COLO668 (cell line): ENCODE measurements around the gene ABHD15.
A peak's percentile ranks its signal among the peaks of the same experiment; 100 is the strongest.

Experiments
- DNase-seq: peaks from one replicate; lab custom pipeline; 2025; ENCODE audit not compliant: unreplicated experiment; lab: John Stamatoyannopoulos, UW

ABHD15 gene

DNA sequence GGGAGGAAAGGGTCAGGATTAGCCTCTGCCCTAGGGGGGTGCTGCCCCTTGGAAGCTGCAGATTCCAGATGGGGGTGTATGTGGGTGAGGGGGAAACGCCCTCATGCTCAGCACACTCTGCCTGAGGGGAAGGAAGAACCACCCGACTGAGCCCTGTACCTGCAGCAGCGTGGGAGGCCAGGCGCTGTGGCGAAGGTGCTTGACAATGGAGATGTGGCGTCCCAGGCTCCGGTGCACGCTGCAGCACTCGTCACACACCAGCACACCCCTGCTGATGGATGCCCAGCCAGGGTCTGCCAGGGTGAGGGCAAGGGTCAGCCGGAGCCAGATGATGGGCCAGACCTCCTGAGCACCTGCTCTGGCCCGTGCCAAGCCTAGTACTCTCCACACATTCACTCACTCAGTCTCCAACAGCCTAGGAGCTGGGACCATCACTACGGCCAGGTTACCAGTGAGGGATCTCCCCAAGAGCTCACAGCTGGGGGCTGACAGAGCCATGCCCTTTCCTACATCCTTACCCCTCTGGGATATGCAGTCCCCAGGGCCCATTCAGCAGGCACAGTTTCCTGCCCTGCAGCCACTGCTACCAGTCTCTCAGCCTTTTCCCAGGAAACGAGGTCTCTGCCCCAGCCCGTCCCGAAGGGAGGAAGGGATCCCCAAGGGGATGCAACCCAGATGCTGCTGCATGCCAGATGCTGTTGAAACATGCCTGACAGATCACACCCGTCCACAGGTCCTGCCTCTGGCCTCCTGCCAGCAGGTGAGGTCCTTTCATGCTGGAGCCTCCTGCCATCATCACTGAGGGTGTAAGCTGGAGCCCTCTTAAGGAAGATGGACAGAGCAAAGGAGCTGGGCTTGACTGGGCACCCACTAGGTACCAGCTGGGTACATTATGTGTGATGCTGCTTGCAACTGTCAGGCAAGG lies 16.7 kb upstream of the ABHD15 start:
- peak; percentile 36 for DNase-seq

DNA sequence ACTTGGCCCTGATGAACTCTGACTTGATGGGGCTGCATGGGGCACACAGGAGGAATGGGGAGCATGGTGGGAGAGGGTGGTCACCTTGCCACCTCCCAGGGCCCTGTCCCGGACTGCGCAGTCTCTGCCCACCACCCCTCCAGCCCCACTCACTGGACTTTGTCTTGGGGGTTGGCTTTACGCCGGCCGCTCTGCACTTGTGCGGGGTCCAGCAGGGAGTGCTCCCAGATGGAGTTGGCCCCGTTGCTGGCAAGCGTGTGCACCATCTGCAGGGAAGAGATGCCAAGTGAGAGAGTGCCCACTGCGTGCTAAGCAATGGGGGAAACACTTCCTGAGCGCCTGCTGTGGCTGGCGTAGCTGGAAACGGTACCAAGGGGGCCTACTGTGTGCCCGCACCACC lies 15.9 kb upstream of the ABHD15 start:
- DNase-seq = no peak

DNA sequence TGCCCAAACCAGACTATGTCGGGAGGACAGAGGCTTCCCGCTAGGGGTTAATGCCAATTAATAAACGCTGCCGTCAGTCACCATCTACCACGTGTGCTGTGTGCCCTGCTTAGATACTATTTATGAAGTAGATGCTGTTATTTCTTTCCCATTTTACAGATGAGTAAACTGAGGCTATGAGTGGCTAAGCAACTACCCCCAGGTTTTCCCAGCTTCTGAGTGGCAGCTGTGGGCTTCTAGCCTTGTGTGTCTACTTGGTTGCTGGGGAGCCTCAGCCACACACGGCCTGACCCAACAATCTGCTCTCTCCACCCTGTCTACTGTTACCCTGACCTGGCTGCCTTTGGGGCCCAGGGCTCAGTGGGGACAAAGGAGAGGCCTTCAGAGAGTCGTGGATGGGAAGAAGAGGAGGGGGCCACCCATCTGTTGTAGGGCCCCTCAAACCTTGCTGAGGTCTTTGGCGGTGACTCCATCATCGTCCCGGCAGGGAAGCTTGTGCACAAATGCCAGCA lies 15.5 kb upstream of the ABHD15 start:
- DNase-seq = no peak

DNA sequence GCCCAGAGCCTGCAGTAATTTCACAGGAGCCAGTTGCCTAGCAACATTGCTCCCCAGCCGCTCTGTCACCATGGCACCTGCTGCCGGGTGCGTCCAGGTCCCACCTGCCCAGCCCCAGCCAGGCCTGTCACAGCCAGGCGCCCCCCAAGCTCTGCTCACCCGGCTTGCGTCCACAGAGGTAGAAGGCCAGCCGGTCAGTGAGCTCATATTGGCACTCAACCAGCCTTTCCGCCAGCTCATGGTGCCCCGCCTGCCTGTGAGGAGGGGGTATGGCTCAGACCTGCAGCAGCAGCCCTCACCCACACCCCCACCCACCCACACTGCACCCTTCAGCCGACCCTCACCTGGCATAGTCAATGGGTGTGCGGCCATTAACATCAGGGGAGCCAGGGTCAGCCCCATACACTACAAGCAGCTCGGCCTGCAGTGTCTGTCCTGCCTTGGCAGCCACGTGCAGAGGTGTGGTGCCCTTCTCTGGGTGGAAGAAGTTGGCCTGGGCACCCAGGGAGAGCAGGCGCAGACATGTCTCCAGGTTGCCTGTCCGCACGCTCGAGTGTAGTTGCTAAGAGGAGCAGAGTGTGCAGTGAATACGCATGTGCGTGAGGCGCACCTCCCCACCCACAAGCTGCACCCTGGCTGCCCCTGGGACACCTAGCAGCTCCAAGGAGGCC lies 14.9 kb upstream of the ABHD15 start:
- DNase-seq = peak; percentile 31

DNA sequence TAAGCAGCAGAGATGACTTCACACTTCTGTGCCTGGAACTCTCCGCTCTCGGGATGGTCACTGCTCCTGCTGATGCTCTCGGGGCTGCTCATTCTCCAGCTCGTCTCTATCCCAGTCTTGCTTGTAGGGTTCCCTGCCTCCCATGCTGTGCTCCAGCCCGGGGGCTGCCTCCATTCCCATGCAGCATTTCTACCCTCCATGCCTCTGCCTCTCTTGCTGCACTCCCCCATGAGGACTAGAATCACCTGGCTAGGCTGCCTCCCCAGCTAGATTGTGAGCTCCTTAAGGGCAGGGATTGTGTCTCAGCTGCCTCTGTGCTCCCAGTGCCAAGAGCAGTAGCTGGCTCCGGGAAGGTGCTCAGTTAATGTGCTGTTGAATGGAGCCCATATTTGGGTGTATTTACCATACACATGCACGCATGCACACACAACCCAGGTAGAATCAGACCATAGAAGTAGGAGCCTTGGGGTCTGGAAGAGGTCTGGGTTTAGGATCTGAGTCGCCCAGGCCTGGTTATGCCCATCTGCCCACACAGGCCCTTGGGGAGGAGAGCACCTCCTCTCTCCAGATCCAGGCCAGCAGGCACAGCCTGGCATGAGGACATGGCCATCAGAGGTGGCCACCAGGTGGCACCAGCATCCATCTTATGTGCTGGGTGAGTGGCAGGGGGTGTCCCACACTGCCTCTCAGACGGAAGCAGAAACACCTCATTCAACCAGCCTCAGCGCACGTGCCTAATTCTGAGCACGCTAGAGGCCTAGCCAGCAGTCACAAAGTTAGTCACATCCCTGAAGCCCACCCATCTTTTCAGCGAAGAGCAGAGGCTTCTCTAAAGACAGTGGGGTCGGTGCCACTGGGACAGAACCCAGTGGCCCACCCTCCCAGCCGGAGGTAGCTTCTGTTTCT lies 13.3 kb upstream of the ABHD15 start:
- peak; percentile 76 for DNase-seq

DNA sequence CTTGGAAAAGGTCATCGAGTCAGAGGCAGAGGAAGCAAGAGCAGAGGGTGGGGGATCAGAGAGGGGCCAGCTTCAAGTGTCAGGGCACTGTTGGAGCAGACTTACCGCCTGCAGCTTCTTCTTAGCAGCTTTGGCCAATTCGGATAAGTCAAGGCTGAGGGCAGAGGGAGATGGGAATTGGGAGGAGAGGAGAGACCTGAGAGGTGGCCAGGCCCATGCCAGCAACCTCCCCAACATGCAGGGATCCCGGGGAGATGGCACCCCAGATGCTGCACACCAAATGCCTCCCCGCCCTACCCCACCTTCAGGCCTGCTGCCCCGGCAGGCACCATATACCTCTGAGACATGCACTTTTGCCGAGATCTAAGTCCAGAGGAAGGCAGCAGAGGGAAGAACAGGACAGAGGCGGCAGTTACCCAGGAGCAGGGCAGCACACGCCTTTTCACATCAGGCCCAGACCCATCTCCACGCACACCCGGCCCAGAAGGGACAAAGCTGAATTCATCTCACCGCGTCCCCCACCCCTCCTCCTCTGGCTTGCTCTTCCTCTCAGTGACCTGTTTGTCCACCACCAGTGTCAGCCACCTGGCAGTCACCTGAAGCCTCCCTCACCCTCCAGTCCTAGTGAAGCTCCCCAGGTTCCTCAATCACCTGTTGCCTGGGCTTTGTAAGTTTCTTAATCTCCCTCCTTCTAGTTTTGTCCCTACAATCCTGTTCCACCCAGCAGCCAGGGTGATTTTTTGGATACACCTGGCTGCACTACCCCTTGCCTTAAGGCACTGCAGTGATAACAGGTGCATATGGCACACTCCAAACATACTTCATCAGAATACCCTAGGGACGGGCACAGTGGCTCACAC lies 12.0 kb upstream of the ABHD15 start:
- DNase-seq = no peak

DNA sequence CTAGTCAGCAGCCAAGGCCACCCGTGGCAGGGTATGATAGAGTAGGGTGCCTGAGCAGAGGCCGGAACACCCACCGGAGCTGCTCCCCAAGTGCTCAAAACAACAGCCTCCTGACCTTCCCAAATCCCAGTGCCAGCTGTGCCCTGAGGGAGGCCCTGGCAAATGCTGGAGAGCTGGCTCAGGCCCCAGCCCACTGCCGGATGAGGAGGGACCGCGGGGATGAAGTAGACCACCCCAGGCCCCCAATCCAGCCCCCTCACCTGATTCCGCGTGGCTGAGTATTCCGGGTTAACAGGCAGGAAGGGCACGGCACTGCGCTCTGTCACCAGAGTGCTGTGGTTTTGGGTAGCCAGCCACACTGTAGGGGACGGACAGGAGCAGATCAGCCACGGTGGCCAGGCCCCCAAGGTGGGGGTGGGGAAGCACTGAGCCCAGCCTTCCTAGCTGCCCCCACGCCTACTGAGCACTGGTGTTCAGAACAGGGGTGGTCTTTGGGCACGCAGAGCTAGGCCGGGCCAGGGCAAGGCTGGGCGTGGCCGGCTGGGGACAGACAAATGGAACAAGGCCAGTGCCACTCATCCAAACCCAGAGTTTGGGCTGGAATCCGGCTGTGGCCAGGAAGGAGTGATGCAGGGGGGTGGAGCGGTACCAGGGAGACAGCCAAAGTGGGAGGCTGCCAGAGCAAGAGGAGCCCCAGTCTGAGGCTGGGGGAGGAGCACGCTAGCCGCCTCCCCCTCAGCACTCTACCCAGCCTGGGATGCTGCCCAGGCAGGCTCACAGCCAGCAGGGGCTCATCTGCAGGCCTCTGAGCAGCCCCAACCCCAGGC lies 10.8 kb upstream of the ABHD15 start:
- DNase-seq = no peak

DNA sequence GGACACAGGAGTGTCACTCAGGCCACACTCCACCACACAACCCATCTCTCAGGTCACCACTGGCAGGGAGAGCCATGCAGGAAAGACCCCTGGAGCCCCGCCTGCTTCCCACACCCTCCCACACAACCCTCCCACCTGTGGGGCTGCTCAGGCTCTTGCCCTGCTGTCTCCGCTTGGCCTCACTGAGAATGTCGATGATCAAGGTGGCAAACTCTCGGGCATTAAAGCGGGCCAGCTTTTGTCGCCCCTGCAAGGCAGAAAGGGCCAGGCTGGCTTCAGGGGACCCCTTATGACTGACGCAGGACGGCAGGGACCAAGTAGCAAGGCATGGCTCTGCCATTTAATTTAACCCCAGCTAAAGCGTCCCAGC lies 10.1 kb upstream of the ABHD15 start:
- no peak for DNase-seq

DNA sequence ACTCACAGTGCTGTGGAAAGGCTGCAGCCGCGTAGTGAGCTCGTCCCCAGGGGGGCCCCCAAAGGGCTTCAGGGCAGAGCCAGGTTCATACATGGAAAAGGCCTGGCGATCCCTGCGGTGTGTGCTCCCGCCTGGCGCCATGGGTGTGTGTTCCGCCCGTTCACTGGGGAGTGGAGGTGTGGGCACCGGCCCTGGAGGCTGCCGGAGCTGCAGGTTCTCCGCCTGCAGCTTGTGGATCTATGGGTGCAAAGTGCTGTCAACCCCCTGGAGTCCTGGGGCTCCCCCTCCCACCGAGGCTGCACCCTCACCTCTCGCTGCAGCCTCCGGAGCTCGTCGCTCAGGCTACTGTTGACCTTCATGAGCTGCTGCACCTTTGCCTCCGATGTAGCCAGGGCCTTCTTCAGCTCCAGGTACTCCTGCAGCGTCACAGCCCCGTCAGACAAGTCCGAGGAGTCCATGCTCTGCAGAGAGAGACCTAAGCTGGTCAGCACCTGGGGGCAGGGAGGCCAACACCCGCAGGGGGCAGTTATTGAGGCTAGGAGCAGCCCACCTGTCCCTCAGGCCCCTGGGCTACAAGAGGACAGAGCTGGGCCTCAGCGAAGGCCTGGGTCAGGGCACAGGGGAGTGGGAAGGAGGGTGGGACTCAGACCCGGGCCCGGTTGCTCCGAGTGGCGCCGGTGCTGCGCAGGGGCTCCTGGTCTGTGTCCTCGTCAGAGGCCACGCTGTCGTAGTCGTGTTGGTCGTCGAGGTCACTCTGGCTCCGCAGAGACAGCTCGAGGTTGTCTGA lies 9.6 kb upstream of the ABHD15 start:
- DNase-seq = no peak

DNA sequence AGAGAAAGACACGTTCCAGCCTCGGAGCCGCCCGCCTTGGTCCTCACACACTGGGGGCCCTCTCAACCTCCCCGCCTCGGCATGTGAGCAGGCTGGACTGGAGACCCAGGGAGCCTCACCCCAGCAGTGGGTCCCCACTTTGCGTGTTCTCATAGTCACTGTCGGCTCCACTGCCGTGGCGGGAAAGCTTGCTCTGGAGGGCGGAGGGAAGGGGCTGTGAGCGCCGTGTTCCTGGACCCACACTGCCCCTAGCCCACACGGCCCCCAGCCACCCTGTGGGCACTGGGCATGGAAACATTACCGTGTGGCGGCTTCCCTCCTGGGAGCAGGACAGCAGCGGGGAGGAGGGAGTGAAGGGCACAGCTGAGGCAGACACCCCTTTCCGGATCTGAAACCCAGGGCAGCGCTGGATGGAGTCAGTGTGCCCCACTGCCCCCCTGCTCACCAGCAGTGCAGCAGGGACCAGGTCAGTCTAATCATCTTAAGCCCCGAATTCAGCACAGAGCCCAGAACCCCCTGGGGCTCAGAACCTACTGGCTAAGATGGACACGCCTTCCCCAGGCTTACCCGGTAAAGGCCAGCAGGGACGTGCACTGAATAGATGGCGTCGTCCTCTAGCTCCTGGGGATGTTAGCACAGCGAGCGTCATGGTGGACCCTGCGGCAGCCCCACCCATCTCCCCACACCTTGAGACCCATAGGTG lies 8.8 kb upstream of the ABHD15 start:
- DNase-seq = no peak

DNA sequence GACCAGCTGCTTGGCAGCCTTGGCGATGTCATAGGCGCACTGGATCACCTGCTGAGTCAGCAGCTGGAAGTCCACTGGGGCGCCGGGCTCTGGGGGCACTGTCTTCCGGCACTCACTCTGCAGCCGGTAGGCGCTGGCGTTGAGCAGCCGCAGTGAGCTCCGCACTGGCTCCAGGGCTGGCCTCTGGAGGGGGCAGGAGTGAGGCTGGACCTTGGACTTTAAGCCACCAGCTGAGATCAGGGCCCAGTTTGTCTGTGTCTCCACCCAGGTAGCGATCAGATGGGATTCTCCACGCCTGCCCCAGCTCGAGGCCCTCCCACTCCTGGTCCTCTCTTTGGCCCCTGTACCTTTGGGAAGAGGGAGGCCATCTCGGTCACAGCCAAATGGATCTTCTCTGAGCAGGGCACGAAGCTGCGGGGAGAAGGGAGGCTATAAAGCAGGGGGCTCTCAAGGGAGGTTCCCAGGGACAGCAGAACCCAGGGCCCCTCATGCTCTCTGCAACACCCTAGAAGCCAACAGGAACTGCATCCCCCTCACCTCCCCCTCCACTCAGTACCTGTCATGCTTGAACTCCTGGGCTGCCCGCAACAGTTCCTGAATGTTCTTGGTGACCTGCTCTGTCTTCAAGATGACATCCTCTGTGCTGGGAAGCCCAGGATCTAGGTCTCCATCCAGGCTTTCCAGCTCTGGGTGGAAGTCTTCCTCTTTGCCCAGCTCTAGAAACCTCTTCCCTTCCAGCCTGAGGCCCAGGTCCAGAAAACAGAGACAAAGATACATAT lies 8.1 kb upstream of the ABHD15 start:
- peak; percentile 42 for DNase-seq

DNA sequence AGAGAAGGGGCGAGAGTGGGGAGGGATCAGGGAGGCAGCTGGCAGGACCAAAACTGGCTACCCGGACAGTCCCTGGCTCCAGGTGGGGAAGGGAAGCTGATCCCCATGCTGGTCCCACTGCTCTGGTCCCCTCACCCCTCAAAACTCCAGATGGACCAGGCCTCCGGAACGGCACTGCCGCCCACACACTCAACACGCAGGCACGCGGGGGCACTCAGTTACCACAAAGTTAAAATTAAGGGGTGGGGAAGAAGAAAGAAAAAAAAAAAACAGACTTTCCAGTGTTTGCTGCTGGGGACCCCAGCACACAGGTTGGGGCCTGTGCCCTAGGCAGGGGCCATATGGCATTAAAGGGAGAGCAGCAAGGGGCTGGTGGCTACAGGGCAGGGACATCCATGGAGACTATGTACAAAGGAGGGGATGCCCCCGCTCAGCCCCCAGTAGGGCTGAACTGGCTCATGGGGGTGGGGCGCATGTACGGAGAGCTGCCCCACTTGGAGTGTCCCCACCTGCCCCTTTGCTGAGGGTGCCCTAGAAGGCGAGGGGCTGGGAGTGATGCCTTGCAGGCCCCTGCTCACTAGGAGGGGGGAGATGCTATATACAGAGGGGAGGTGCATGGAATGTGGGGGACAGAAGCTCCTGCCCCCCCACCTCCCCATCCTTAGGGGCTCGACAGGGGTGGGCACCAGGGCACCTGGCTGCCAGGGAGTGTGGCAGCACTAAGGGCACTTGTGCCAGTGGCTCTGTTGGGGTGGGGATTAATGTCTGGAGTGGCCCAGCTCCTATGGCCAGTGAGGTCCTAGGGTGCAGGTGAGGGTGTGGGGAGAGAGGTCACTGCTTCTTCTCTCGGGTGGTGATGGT lies 7.3 kb upstream of the ABHD15 start:
- no peak for DNase-seq

DNA sequence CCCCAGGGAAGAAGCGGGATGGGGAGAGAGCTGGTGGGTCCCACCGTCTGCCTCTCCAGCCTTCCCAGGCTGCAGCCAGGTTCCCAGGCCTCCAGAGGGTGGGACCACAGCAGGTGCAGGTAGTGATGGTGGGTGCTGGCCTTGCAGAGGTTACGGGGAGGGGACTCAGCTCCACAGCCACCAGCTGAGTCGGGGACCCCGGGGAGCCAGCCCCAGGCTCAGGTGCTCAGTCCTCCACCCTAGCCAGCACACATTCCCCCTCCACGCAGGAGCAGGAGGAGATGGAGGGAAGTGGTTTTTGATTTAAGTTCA lies 6.7 kb upstream of the ABHD15 start:
- DNase-seq = no peak

DNA sequence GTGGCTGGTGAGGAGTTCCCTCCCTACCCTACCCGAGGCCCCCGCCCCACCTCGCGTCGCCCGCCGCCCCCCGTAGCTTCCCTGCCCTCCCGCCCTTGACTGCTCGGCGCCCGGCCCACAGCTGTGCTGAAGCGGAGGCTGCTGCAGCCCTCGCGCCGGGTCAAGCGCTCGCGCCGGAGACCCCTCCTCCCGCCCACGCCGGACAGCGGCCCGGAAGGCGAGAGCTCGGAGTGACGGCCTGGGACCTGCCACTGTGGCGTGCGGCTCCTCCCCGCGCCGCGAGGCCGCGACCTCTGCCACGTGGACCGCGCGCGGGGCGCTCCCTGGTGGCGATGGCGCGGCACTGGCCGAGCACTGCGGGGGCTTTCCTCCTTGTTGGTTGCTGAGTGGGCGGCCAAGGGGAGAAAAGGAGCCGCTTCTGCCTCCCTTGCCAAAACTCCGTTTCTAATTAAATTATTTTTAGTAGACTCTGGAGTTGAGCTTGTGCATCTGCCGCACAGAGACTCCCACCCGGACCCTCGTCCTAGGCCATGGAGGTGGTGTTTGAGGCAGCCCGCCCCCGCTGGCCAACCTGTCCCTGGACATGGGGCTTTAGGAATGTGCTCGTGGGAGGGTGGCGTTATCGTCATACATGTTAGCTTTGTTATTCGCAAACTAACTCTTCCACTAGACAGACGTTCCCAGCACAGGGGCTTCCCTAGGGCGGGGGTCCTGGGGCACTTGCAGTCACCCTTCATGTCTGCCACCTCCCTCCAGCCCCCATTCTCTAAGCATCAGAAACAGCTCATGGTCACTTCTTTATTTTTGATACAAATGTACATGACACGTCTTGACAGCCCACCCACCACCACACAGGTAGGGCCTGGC lies 6.1 kb upstream of the ABHD15 start:
- no peak for DNase-seq

DNA sequence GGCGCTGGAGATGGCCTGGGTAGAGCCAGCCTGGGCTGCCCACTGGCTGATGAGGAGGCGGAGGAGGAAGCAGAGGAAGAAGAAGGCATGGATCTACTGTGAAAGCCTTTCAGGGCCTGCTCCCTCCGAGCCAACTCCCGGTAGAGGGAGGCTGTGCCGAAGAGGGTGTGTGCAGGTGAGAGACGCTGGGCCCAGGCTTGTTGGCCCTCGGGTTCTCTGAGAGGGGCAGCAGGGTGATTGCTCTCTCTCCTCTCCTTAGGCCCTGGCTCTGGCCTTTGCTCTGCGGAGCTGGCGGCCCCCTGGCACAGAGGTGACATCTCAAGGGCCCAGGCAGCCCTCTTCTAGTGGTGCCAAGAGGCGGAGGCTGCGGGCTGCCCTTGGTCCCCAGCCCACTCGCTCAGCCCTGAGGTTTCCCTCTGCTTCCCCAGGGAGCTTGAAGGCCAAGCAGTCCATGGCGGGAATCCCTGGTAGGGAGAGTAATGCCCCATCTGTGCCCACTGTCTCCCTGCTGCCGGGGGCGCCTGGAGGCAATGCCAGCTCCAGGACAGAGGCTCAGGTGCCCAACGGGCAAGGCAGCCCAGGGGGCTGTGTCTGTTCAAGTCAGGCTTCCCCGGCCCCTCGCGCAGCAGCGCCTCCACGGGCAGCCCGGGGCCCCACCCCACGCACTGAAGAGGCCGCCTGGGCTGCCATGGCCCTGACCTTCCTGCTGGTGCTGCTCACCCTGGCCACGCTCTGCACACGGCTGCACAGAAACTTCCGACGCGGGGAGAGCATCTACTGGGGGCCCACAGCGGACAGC lies 5.2 kb upstream of the ABHD15 start:
- DNase-seq = no peak
